Subcutaneous adipose tissue (tissue), 4 donors: Measurements from ENCODE around the gene PCK2. TPM values are rescaled to one million over a fixed set of nuclear protein-coding genes. Genes with fewer than 3 reads are reported as not detected.

Experiments used
- total RNA-seq, 4 donors: library from RNA; depleted of rRNA; stranded (reverse); fragments of >200 nt; gene quantifications; one replicate each; pipeline ENCODE4 v1.1.0, GENCODE V29; 2016
- TF ChIP-seq, protein P1 (sequence below): fragments of 450-650 bp; IDR thresholded peaks from one replicate; pipeline ENCODE4 v1.5.1; 2016; ENCODE audit warnings: low read depth, mild to moderate bottlenecking, control low read depth, antibody characterized with exemption, moderate library complexity

PCK2 gene
- total RNA-seq, 4 donors from 2014 or later: 24.0 to 125 (median 53.1) TPM

DNA sequence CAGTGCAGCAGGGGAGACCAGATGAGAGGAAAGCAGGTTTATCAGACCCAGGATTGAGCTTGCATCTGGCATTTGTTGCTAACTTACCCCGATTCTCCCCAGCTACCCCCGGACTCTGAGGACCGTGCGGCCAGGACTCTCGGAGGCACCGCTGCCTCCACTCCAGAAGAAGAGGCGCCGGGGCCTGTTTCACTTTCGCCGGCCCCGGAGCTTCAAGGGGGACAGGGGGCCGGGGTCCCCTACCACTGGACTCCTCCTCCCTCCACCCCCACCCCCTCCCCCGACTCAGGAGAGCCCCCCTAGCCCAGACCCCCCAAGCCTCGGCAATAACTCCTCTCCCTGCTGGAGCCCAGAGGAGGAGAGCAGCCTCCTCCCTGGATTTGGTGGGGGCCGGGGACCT lies 29.3 kb upstream of the PCK2 start:
- TF ChIP-seq, protein P1, sequence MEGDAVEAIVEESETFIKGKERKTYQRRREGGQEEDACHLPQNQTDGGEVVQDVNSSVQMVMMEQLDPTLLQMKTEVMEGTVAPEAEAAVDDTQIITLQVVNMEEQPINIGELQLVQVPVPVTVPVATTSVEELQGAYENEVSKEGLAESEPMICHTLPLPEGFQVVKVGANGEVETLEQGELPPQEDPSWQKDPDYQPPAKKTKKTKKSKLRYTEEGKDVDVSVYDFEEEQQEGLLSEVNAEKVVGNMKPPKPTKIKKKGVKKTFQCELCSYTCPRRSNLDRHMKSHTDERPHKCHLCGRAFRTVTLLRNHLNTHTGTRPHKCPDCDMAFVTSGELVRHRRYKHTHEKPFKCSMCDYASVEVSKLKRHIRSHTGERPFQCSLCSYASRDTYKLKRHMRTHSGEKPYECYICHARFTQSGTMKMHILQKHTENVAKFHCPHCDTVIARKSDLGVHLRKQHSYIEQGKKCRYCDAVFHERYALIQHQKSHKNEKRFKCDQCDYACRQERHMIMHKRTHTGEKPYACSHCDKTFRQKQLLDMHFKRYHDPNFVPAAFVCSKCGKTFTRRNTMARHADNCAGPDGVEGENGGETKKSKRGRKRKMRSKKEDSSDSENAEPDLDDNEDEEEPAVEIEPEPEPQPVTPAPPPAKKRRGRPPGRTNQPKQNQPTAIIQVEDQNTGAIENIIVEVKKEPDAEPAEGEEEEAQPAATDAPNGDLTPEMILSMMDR: no peak

DNA sequence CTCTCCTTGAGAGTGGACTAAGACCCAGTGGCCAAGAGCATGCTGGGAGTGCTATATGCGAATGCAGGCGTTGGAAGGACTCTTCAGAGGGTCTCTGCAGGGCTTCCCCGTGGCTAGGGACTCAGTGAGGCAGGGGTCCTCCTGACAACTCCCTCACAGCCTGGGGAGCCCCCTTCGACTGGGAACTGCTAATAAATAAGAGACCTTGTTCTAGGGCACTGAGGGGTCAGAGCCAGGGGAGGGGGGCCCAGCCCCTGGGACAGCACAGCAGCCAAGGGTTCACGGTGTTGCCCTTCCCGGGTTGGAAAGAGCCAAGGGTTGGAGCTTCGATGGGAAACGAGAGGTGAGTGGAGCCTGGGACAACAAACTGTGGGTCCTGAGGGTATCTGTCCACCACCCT lies 28.7 kb upstream of the PCK2 start:
- TF ChIP-seq, protein P1: no peak

DNA sequence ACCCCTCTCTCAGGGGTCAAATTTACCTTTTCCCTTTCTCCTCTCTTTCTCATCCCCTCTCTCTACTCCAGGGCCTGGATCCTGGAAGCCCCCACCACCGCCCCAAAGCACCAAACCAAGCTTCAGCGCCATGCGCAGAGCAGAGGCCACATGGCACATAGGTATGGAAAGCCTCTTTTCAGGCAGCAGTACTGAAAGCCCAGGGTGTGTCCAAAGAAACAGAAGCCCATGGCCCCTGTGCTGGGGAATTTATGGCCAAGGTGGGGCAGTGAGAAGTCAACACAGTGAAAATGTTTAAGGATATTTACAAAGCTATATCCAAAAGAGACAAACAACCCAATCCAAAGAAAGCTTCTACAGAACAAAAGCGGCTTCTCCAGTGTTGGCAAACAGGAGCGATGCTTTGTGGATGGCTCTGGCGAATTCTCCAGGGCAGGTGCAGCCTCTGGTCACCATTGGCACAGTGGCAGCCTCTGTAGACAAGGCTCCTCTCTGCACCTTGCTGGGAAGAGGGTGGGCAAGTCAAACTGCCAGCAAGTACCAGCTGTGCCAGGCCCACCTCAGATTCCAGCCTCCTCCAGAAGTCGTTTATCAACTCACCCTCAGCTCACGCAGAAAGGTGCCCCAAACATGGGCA lies 27.5 kb upstream of the PCK2 start:
- TF ChIP-seq, protein P1: no peak

DNA sequence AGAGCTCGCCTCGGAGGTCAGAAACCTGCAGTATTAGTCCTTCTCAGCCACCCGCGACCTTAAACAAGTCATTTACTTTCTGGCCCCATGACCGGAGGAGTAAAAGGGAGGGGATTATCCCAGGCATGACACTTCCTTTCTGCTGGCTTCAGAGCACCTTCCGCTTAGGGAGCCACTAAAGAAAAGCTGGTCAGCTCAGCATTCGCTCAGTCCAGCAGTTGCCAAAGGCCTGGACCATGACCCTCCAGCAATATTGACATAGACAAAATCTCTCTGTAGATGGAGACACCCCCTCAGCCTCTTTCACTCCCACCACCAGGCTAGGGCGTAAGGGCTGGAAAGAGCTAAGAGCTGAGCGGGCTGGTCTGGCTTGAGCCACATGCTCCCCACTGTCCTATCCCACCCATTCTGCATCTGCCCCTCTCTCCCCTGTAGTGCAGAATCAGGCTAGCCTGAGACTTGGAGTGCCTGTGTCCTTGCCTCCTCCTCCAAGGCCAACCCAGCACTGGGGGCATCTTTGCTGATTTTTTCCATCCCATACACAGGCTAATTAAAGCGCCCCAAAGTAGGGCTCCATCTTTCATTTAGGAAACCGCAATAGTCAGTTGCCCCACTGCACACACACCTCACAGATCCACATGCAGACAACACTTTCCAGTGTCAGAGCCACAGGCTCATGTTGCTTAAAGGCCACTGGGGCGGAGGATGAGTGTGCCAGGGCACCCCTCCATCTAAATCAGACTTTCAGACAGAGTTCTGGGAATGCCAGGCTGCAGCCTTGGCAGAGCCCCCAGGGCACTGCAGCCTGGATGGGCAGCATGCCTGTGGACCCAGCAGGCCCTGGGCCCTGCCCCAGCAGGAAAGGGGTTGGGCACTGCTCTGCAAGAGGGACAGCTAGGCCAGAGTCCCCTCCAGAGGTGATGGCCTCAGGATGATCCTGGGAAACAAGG lies 26.7 kb upstream of the PCK2 start:
- TF ChIP-seq, protein P1: no peak

DNA sequence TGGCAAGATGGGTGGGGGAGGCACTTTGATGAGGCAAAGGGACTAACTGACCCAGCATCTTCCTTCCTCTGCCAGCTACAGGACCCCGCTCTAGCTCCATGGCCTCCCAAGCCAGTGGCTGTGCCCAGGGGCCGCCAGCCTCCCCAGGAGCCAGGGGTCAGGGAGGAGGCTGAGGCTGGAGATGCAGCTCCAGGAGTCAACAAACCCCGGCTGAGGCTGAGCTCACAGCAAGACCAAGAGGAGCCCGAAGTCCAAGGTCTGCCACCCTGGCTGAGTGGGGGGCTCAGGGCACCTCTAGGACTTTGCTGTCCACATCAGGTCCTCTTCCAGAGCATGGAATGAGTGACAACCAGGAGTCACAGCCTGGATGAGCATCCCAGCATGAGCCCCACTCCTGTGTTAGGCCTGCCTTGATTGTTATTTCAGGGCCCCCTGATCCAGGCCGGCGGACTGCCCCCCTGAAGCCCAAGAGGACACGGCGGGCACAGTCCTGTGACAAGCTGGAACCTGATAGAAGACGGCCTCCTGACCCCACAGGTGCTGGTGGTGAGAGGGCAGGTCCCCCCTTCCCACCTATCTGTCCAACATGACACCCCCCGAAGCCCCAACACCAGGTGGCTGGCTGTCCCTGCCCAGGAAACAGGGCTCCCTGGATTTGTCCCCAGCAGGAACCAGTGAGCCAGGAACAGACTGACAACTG lies 25.2 kb upstream of the PCK2 start:
- TF ChIP-seq, protein P1: no peak

DNA sequence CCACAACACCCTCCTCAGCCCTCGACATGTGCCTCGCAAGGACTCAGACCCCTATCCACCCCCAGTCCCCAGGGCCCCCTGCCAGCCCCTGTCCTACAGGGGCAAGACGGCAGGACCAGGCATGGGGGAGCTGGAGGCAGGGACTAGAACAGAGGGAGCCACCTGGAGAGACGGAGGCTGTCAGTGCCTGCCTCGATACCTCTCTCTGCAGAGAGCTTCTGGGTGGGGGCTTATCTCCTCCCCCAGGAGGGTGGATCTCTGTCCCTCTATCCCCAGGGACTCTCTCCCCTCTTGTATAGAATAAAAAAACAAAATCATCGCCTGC lies 24.7 kb upstream of the PCK2 start:
- TF ChIP-seq, protein P1: no peak
